Measurements from ENCODE around the gene CD52. TPM values are rescaled to one million over a fixed set of nuclear protein-coding genes. Genes with fewer than 3 reads are reported as not detected.

CD52 gene
- polyA plus RNA-seq, 1 donor (not counting 4 experiments of a cell fraction or from before 2014, with no cell fraction given), result 0.22 TPM

- no peak for TF ChIP-seq CTCF (optimal IDR thresholded peaks at IDR 0.05 in 1 of 3, IDR thresholded peaks at IDR 0.05 in 1 of 3, conservative IDR thresholded peaks at IDR 0.05 in 1 of 3; ENCODE audit: extremely low read depth in 1 of 3, insufficient read depth in 2 of 3, low read length in 3 of 3)
- TF ChIP-seq EZH2 (IDR thresholded peaks at IDR 0.05; ENCODE audit: low read length), result no peak
- Histone ChIP-seq H3K9ac (ENCODE audit: control insufficient read depth, extremely low read depth, insufficient read depth, low read length) (no peak overlapping the region), H3K36me3 (ENCODE audit: control insufficient read depth in 2 of 2, extremely low read depth in 1 of 2, insufficient read depth in 2 of 2, low read length in 2 of 2) (no peaks in the 10 kb centered on the region), H3K27ac (ENCODE audit: control insufficient read depth, insufficient read depth, low read length) (no peak overlapping the region), H3K9me1 (ENCODE audit: control insufficient read depth, extremely low read depth, insufficient read depth, low read length) (no peaks in the 10 kb centered on the region), H3K27me3 (ENCODE audit: control insufficient read depth, extremely low read depth, insufficient read depth, low read length) (peaks cover 3% of the 10 kb centered on the region), H4K20me1 (ENCODE audit: control insufficient read depth, extremely low read depth, insufficient read depth, low read length) (no peaks in the 10 kb centered on the region), H3K4me2 (ENCODE audit: control insufficient read depth, extremely low read depth, insufficient read depth, low read depth, low read length) (peak overlapping the region; percentile 23), H2AFZ (ENCODE audit: control insufficient read depth, low read length) (no peak overlapping the region), H3K9me3 (ENCODE audit: control insufficient read depth, low read depth, low read length) (no peaks in the 10 kb centered on the region), H3K79me2 (ENCODE audit: control insufficient read depth, insufficient read depth, low read length) (no peaks in the 10 kb centered on the region), H3K4me3 (ENCODE audit: control insufficient read depth in 2 of 3, extremely low read depth in 1 of 3, insufficient read depth in 2 of 3, low read depth in 1 of 3, low read length in 3 of 3) (no peak overlapping the region), H3K4me1 (ENCODE audit: control insufficient read depth, extremely low read depth, insufficient read depth, low read length) (peaks cover 34% of the 10 kb centered on the region)
- DNase-seq (ENCODE audit: low read depth, low spot score), result no peak
- FAIRE-seq, result no peak
- dilution Hi-C loops (cut with MboI; ENCODE audit: extremely low pct_ligation_motif_present, low sequenced_read_pairs), result no loop called here
Observed at GRCh38 chr1:26360807-26361604, 43.2 kb downstream of the CD52 start.

- peaks cover 3% of the 10 kb centered on the region for H3K27me3 ChIP-seq (ENCODE audit: control insufficient read depth, extremely low read depth, insufficient read depth, low read length)
- H3K27ac ChIP-seq (ENCODE audit: control insufficient read depth, insufficient read depth, low read length), result no peak overlapping the region
- DNase-seq (ENCODE audit: low read depth, low spot score), result no peak
- no peaks in the 10 kb centered on the region for H4K20me1 ChIP-seq (ENCODE audit: control insufficient read depth, extremely low read depth, insufficient read depth, low read length)
- H3K36me3 ChIP-seq (ENCODE audit: control insufficient read depth in 2 of 2, extremely low read depth in 1 of 2, insufficient read depth in 2 of 2, low read length in 2 of 2), result no peaks in the 10 kb centered on the region
- H3K9me1 ChIP-seq (ENCODE audit: control insufficient read depth, extremely low read depth, insufficient read depth, low read length), result no peaks in the 10 kb centered on the region
- no peak overlapping the region for H3K9ac ChIP-seq (ENCODE audit: control insufficient read depth, extremely low read depth, insufficient read depth, low read length)
- no peak overlapping the region for H3K4me3 ChIP-seq (ENCODE audit: control insufficient read depth in 2 of 3, extremely low read depth in 1 of 3, insufficient read depth in 2 of 3, low read depth in 1 of 3, low read length in 3 of 3)
- no peak overlapping the region for H3K4me2 ChIP-seq (ENCODE audit: control insufficient read depth, extremely low read depth, insufficient read depth, low read depth, low read length)
- no peak overlapping the region for H2AFZ ChIP-seq (ENCODE audit: control insufficient read depth, low read length)
- no peaks in the 10 kb centered on the region for H3K79me2 ChIP-seq (ENCODE audit: control insufficient read depth, insufficient read depth, low read length)
- H3K4me1 ChIP-seq (ENCODE audit: control insufficient read depth, extremely low read depth, insufficient read depth, low read length), result peaks cover 28% of the 10 kb centered on the region
- dilution Hi-C loops (cut with MboI; ENCODE audit: extremely low pct_ligation_motif_present, low sequenced_read_pairs), result no loop called here
- no peak for TF ChIP-seq EZH2 (IDR thresholded peaks at IDR 0.05; ENCODE audit: low read length)
- TF ChIP-seq CTCF (optimal IDR thresholded peaks at IDR 0.05 in 1 of 3, IDR thresholded peaks at IDR 0.05 in 1 of 3, conservative IDR thresholded peaks at IDR 0.05 in 1 of 3; ENCODE audit: extremely low read depth in 1 of 3, insufficient read depth in 2 of 3, low read length in 3 of 3), result no peak
- FAIRE-seq, result no peak
- no peaks in the 10 kb centered on the region for H3K9me3 ChIP-seq (ENCODE audit: control insufficient read depth, low read depth, low read length)
Observed at GRCh38 chr1:26361605-26362122, 43.9 kb downstream of the CD52 start.
